Panc1 (cell line): ENCODE results near the gene ENOX1.

ENCODE experiments used
- CTCF ChIP-seq: fragments of 450-650 bp; IDR thresholded peaks from 2 replicates; pipeline ENCODE4 v1.5.1; 2017; ENCODE audit warnings: mild to moderate bottlenecking
- SIN3A ChIP-seq: IDR thresholded peaks from 2 replicates; pipeline ENCODE4 v1.6.1; 2012; ENCODE audit warnings: low read depth, mild to moderate bottlenecking, low read length, moderate library complexity, borderline replicate concordance; ENCODE audit not compliant: insufficient read depth

- TF ChIP-seq CTCF (no peak), SIN3A (no peak)
Measured at GRCh38 chr13:43657485-43657884, 129.3 kb downstream of the ENOX1 start.
